Panc1 (cell line): Measurements from ENCODE around the gene MRTFA. TPM values are rescaled to one million over a fixed set of nuclear protein-coding genes. Genes with fewer than 3 reads are reported as not detected.

Source experiments
- ATAC-seq: fragments of 200-7000 bp; cut with Tn5 transposase; 2 replicates; pipeline ENCODE4 v1.9.1; 2020; ENCODE audit warnings: mild to moderate bottlenecking, moderate library complexity
- BruUV-seq: library from RNA; stranded (reverse); fragments of 400-500 nt; replicated peaks from 2 replicates; lab custom pipeline; 2021; lab: Mats Ljungman, UMichigan
- CTCF ChIA-PET: fragments of 300-600 bp; sonication (Branson Sonifier 250); formaldehyde crosslinking; loops from one replicate; lab custom pipeline; 2022; ENCODE audit warnings: antibody characterized with exemption; lab: Charles Lee
- POLR2A ChIA-PET: fragments of 300-600 bp; sonication (Branson Sonifier 250); formaldehyde crosslinking; loops from one replicate; lab custom pipeline; 2022; ENCODE audit warnings: antibody characterized with exemption; lab: Charles Lee
- DNase-seq: peaks from one replicate; pipeline ENCODE4 v3.0.0-alpha.2; 2010; ENCODE audit warnings: low read depth, low spot score
- H3K27ac ChIP-seq: 2 replicates; pipeline ENCODE4 v1.5.1; 2011; ENCODE audit warnings: mild to moderate bottlenecking, low read length, inconsistent platforms
- H3K27me3 ChIP-seq: fragments of 200-500 bp; sonication (Bioruptor generic); 2 replicates; pipeline ENCODE4 v1.6.0; 2014; ENCODE audit warnings: low read length, inconsistent platforms; ENCODE audit not compliant: control insufficient read depth, insufficient read depth
- H3K36me3 ChIP-seq: fragments of 200-500 bp; sonication (Bioruptor generic); 2 replicates; pipeline ENCODE4 v1.5.1; 2014; ENCODE audit warnings: inconsistent platforms, mild to moderate bottlenecking, low read length, moderate library complexity; ENCODE audit not compliant: control insufficient read depth, insufficient read depth
- H3K4me1 ChIP-seq: 2 replicates; pipeline ENCODE4 v1.5.1; 2011; ENCODE audit warnings: inconsistent platforms, mild to moderate bottlenecking, low read length, moderate library complexity; ENCODE audit not compliant: control insufficient read depth, insufficient read depth
- H3K4me3 ChIP-seq, 2 experiments: 2 replicates each; pipeline ENCODE4 v1.5.1; 2011 to 2012; ENCODE audit warnings: low read depth in 2 of 2, low read length in 2 of 2, mild to moderate bottlenecking in 2 of 2, inconsistent platforms in 1 of 2, moderate library complexity in 1 of 2
- H3K9me3 ChIP-seq: fragments of 200-500 bp; sonication (Bioruptor generic); 2 replicates; pipeline ENCODE4 v1.5.1; 2014; ENCODE audit warnings: low read depth, mild to moderate bottlenecking, inconsistent platforms, low read length, moderate library complexity; ENCODE audit not compliant: control insufficient read depth, insufficient read depth
- CTCF ChIP-seq: fragments of 450-650 bp; IDR thresholded peaks from 2 replicates; pipeline ENCODE4 v1.5.1; 2017; ENCODE audit warnings: mild to moderate bottlenecking
- POLR2AphosphoS5 ChIP-seq: IDR thresholded peaks from 2 replicates; pipeline ENCODE4 v1.6.1; 2012; ENCODE audit warnings: mild to moderate bottlenecking, low read depth, low read length, moderate library complexity
- SIN3A ChIP-seq: IDR thresholded peaks from 2 replicates; pipeline ENCODE4 v1.6.1; 2012; ENCODE audit warnings: low read depth, mild to moderate bottlenecking, low read length, moderate library complexity, borderline replicate concordance; ENCODE audit not compliant: insufficient read depth
- TCF7L2 ChIP-seq: IDR thresholded peaks from 2 replicates; pipeline ENCODE4 v1.6.1; 2011; ENCODE audit warnings: mild to moderate bottlenecking, low read depth, low read length, inconsistent platforms
- in situ Hi-C: cut with HindIII; loops from 2 replicates; pipeline ENCODE4 v1.10.0; 2016; ENCODE audit warnings: low sequenced_read_pairs, low pct_unique_long_range_greater_than_20kb
- intact Hi-C: fragments of 100-400 bp; cut with micrococcal nuclease; formaldehyde crosslinking; loops from one replicate; pipeline ENCODE4 v1.10.0; 2022; ENCODE audit not compliant: unreplicated experiment
- total RNA-seq: library from RNA; stranded (reverse); gene quantifications from one replicate; pipeline ENCODE4 v1.2.1, GENCODE V29; 2021; ENCODE audit not compliant: unreplicated experiment
- TF ChIP-seq, protein P1 (sequence below), 2 experiments: IDR thresholded peaks; 2 replicates each; pipeline ENCODE4 v1.6.1; 2011 to 2012; ENCODE audit warnings: low read depth in 2 of 2, control low read depth in 1 of 2, low read length in 1 of 2, mild to moderate bottlenecking in 1 of 2, moderate library complexity in 1 of 2; ENCODE audit not compliant: insufficient read depth in 1 of 2

Gene MRTFA
- total RNA-seq, 1 experiment from 2014 or later = 62.1 TPM

DNA sequence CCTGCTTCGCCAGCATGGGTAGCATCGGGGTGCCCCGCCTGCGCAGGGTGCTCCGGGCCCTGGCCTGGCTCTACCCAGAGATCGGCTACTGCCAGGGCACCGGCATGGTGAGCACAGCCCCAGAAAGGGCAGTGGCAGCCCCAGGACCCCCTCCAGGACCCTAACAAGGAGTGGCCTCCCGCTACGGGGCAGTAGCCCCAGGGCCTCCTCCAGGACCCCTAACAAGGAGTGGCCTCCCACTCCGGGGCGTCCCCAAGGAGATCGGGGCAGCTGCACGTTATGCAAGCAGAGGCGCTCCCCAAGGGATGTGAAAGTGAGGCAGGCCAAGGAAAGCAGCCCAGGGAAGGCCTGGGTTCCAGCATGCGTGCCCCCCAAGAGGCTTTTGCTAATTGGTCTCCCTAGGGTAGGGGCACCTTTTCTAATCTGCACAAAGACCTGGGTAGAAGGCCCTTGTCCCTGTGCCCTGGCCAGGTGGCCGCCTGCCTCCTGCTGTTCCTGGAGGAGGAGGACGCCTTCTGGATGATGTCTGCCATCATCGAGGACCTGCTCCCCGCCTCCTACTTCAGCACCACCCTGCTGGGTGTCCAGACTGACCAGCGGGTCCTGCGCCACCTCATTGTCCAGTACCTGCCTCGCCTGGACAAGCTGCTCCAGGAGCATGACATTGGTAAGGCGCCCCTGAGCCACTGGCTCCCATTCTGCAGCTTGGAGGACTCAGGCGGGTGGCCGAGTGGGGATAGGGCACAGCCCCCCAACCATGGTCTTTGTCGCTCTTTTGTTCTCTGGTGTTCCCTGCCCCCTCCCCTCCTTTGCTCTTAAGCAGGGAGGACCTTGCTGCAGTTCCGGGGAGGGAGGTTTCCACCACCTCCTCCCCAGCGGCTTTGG, 231.1 kb downstream of the MRTFA start:
- Histone ChIP-seq H3K4me1 (no peaks in the 10 kb centered on the region), H3K27me3 (no peaks in the 10 kb centered on the region), H3K9me3 (no peaks in the 10 kb centered on the region), H3K36me3 (peaks cover 2% of the 10 kb centered on the region; the same call in 1 of the 2 replicates), H3K4me3 (no peak overlapping the region), H3K27ac (no peak overlapping the region)
- DNase-seq = no peak
- intact Hi-C loops (no loop called here), in situ Hi-C loops (no loop called here)
- no peak for ATAC-seq
- ChIA-PET CTCF (no interaction called here), POLR2A (no interaction called here)
- BruUV-seq = no TSS peak
- no peak for TF ChIP-seq SIN3A
- no peak for TF ChIP-seq POLR2AphosphoS5
- TF ChIP-seq TCF7L2 = no peak
- TF ChIP-seq CTCF = no peak
- TF ChIP-seq, protein P1, sequence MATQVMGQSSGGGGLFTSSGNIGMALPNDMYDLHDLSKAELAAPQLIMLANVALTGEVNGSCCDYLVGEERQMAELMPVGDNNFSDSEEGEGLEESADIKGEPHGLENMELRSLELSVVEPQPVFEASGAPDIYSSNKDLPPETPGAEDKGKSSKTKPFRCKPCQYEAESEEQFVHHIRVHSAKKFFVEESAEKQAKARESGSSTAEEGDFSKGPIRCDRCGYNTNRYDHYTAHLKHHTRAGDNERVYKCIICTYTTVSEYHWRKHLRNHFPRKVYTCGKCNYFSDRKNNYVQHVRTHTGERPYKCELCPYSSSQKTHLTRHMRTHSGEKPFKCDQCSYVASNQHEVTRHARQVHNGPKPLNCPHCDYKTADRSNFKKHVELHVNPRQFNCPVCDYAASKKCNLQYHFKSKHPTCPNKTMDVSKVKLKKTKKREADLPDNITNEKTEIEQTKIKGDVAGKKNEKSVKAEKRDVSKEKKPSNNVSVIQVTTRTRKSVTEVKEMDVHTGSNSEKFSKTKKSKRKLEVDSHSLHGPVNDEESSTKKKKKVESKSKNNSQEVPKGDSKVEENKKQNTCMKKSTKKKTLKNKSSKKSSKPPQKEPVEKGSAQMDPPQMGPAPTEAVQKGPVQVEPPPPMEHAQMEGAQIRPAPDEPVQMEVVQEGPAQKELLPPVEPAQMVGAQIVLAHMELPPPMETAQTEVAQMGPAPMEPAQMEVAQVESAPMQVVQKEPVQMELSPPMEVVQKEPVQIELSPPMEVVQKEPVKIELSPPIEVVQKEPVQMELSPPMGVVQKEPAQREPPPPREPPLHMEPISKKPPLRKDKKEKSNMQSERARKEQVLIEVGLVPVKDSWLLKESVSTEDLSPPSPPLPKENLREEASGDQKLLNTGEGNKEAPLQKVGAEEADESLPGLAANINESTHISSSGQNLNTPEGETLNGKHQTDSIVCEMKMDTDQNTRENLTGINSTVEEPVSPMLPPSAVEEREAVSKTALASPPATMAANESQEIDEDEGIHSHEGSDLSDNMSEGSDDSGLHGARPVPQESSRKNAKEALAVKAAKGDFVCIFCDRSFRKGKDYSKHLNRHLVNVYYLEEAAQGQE (IDR thresholded peaks at IDR 0.05; ENCODE audit: insufficient read depth in 1 of 2, low read depth in 2 of 2, low read length in 1 of 2) = no peak

DNA sequence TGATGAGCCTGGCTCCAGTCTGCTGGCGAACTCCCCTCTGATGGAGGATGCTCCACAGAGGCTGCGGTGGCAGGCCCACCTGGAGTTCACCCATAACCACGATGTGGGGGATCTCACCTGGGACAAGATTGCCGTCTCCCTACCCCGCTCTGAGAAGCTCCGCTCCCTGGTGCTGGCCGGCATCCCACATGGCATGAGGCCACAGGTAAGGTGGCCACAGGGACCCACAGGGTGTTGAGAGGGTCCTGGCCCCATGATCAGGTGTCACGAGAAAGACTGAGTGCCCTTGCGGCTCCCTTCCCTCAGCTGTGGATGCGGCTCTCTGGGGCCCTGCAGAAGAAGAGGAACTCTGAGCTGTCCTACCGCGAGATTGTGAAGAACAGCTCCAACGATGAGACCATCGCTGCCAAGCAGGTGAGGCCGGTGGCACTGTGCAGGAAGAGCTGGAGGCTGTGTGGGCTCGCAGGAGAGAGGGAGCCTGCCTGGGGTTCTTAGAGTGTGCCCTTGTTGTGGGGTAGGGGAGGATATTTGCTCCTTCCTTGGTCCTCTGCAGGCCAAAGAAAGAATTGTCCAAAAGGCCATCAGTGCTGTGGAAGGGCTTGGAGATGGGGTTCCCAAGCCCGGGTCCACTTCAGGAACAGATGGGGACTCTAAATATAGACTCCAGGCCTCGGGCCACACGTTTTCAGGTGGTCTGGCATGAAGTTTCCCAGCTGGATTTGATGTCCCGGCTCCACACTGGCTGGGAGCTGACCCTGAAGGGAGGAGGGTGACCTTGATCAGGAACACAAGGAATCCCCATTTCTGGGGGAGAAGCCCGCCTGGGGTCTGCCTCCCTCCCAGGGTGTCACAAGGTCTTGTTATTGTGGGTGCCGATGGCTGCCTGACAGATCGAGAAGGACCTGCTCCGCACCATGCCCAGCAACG, 232.0 kb downstream of the MRTFA start:
- ChIA-PET CTCF (no interaction called here), POLR2A (no interaction called here)
- H3K36me3 ChIP-seq = peaks cover 2% of the 10 kb centered on the region; the same call in 1 of the 2 replicates

More for the DNA sequence above, 232.0 kb downstream of the MRTFA start:
- TF ChIP-seq TCF7L2 = no peak
- TF ChIP-seq SIN3A = no peak
- TF ChIP-seq, protein P1 (IDR thresholded peaks at IDR 0.05; ENCODE audit: insufficient read depth in 1 of 2, low read depth in 2 of 2, low read length in 1 of 2) = no peak
- TF ChIP-seq CTCF = no peak
- no peak for TF ChIP-seq POLR2AphosphoS5
- ATAC-seq = peak; percentile 11; the same call in 1 of the 2 replicates
- DNase-seq = no peak
- Histone ChIP-seq H3K4me1 (no peaks in the 10 kb centered on the region), H3K27me3 (no peaks in the 10 kb centered on the region), H3K4me3 (no peak overlapping the region), H3K9me3 (no peaks in the 10 kb centered on the region), H3K27ac (no peak overlapping the region)
- in situ Hi-C loops = no loop called here
- intact Hi-C loops = no loop called here
- no TSS peak for BruUV-seq
